ENCODE data around the gene GPR137B.
"Not testable (repeated sequence)": the region's sequence is repeated elsewhere in the genome, so short reads cannot be mapped to it uniquely, and the experiment has no call there.

The GPR137B gene, protein sequence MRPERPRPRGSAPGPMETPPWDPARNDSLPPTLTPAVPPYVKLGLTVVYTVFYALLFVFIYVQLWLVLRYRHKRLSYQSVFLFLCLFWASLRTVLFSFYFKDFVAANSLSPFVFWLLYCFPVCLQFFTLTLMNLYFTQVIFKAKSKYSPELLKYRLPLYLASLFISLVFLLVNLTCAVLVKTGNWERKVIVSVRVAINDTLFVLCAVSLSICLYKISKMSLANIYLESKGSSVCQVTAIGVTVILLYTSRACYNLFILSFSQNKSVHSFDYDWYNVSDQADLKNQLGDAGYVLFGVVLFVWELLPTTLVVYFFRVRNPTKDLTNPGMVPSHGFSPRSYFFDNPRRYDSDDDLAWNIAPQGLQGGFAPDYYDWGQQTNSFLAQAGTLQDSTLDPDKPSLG

GRCh38 chr1:236142253-236143103, at the start of gene GPR137B:
Gene GPR137B, plus strand, starts transcription at chr1:236142539. Its CDS starts 84 bp downstream, at chr1:236142623.
- Histone ChIP-seq H3K4me1 (ENCODE audit: control insufficient read depth in 1 of 2, insufficient read depth in 2 of 2, low read length in 2 of 2) (peaks cover 22 to 42% of the 10 kb centered on the region in 2 donors), H3K27me3 (ENCODE audit: control insufficient read depth in 1 of 2, insufficient read depth in 2 of 2, low read length in 2 of 2) (peaks cover 0 to 7% of the 10 kb centered on the region in 2 donors), H3K9ac (ENCODE audit: low read depth in 1 of 2, low read length in 2 of 2) (peak within 1 kb of the TSS; percentile 70 to 73), H3K4me3 (ENCODE audit: low read depth in 1 of 2, low read length in 2 of 2) (peak within 1 kb of the TSS; percentile 87), H3K27ac (ENCODE audit: low read depth, low read length) (peak within 1 kb of the TSS; percentile 33), H3K9me3 (ENCODE audit: control insufficient read depth in 1 of 2, low read length in 2 of 2) (no peaks in the 10 kb centered on the region), H3K36me3 (ENCODE audit: control insufficient read depth in 1 of 2, insufficient read depth in 2 of 2, low read length in 2 of 2) (no peaks in the 10 kb centered on the region)

- H3K4me1 ChIP-seq (ENCODE audit: control insufficient read depth in 1 of 2, insufficient read depth in 2 of 2, low read length in 2 of 2) = no peaks in the 10 kb centered on the region
- H3K4me3 ChIP-seq (ENCODE audit: low read depth in 1 of 2, low read length in 2 of 2) = no peak overlapping the region
- H3K9me3 ChIP-seq (ENCODE audit: control insufficient read depth in 1 of 2, low read length in 2 of 2) = peaks cover 3 to 5% of the 10 kb centered on the region in 2 donors
These were observed 49.4 kb upstream of the GPR137B start for GRCh38 chr1:236092899-236093298.

GRCh38 chr1:236095705-236096520, 46.4 kb upstream of the GPR137B start:
- Histone ChIP-seq H3K9ac (ENCODE audit: low read depth in 1 of 2, low read length in 2 of 2) (no peak overlapping the region), H3K4me3 (ENCODE audit: low read depth in 1 of 2, low read length in 2 of 2) (no peak overlapping the region), H3K36me3 (ENCODE audit: control insufficient read depth in 1 of 2, insufficient read depth in 2 of 2, low read length in 2 of 2) (no peaks in the 10 kb centered on the region), H3K27me3 (ENCODE audit: control insufficient read depth in 1 of 2, insufficient read depth in 2 of 2, low read length in 2 of 2) (no peaks in the 10 kb centered on the region), H3K9me3 (ENCODE audit: control insufficient read depth in 1 of 2, low read length in 2 of 2) (peaks cover 3 to 5% of the 10 kb centered on the region in 2 donors), H3K4me1 (ENCODE audit: control insufficient read depth in 1 of 2, insufficient read depth in 2 of 2, low read length in 2 of 2) (no peaks in the 10 kb centered on the region), H3K27ac (ENCODE audit: low read depth, low read length) (no peak overlapping the region)

More at GRCh38 chr1:236092899-236093298, 49.4 kb upstream of the GPR137B start:
- Histone ChIP-seq H3K27me3 (ENCODE audit: control insufficient read depth in 1 of 2, insufficient read depth in 2 of 2, low read length in 2 of 2) (no peaks in the 10 kb centered on the region), H3K9ac (ENCODE audit: low read depth in 1 of 2, low read length in 2 of 2) (no peak overlapping the region), H3K36me3 (ENCODE audit: control insufficient read depth in 1 of 2, insufficient read depth in 2 of 2, low read length in 2 of 2) (no peaks in the 10 kb centered on the region), H3K27ac (ENCODE audit: low read depth, low read length) (no peak overlapping the region)

DNA sequence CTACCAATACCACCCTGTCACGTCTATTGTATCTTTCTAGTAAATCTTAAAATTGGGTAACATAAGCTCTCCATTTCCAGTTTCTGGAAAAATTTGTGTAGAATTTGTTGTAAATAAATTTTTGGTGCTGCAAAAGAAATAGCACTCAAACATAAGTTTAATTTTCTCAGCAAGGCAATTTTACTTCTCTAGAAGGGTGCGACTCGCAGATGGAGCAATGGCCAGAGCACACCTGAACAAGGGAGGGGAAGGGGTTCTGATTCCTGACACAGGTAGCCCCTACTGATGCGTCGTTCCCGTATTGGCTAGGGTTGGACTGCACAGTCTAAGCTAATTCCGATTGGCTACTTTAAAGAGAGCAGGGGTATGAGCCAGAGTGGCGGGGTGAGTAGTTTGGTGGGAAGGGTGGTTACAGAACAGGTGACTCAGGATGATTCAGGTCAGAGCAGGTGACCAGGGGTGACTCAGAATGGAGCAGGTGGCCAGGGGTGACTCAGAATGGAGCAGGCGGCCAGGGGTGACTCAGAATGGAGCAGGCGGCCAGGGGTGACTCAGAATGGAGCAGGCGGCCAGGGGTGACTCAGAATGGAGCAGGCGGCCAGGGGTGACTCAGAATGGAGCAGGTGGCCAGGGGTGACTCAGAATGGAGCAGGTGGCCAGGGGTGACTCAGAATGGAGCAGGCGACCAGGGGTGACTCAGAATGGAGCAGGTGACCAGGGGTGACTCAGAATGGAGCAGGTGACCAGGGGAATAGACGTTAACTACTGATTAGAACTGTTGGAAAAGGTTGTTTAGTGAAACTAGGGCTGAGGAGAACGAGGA, 45.5 kb upstream of the GPR137B start:
- not testable (repeated sequence) for H3K9me3 ChIP-seq (ENCODE audit: control insufficient read depth in 1 of 2, low read length in 2 of 2); H3K27me3 ChIP-seq (ENCODE audit: control insufficient read depth in 1 of 2, insufficient read depth in 2 of 2, low read length in 2 of 2); H3K36me3 ChIP-seq (ENCODE audit: control insufficient read depth in 1 of 2, insufficient read depth in 2 of 2, low read length in 2 of 2); H3K9ac ChIP-seq (ENCODE audit: low read depth in 1 of 2, low read length in 2 of 2); H3K4me3 ChIP-seq (ENCODE audit: low read depth in 1 of 2, low read length in 2 of 2); H3K4me1 ChIP-seq (ENCODE audit: control insufficient read depth in 1 of 2, insufficient read depth in 2 of 2, low read length in 2 of 2)
- peak overlapping the region; percentile 24 for H3K27ac ChIP-seq (ENCODE audit: low read depth, low read length)

DNA sequence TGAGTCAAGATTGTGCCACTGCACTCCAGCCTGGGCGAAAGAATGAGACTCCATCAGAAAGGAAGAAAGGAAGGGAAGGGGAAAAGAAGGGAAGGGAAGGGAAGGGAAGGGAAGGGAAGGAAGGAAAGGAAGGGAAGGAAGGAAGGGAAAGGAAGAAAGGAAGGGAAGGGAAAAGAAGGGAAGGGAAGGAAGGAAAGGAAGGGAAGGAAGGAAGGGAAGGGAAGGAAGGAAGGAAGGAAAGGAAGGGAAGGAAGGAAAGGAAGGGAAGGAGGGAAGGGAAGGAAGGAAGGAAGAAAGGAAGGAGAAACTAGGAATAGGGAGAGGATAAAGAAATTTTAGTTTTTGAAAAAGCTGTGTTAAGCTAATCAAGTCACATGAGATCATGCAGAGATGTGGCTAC, 44.1 kb upstream of the GPR137B start:
- Histone ChIP-seq H3K4me1 (ENCODE audit: control insufficient read depth in 1 of 2, insufficient read depth in 2 of 2, low read length in 2 of 2) (no peaks in the 10 kb centered on the region), H3K27me3 (ENCODE audit: control insufficient read depth in 1 of 2, insufficient read depth in 2 of 2, low read length in 2 of 2) (no peaks in the 10 kb centered on the region), H3K36me3 (ENCODE audit: control insufficient read depth in 1 of 2, insufficient read depth in 2 of 2, low read length in 2 of 2) (no peaks in the 10 kb centered on the region), H3K9me3 (ENCODE audit: control insufficient read depth in 1 of 2, low read length in 2 of 2) (peaks cover 3 to 5% of the 10 kb centered on the region in 2 donors), H3K4me3 (ENCODE audit: low read depth in 1 of 2, low read length in 2 of 2) (no peak overlapping the region), H3K9ac (ENCODE audit: low read depth in 1 of 2, low read length in 2 of 2) (no peak overlapping the region), H3K27ac (ENCODE audit: low read depth, low read length) (no peak overlapping the region)

GRCh38 chr1:236099355-236099974, 42.9 kb upstream of the GPR137B start:
- H3K9me3 ChIP-seq (ENCODE audit: control insufficient read depth in 1 of 2, low read length in 2 of 2) = peaks cover 3 to 5% of the 10 kb centered on the region in 2 donors
- no peak overlapping the region for H3K9ac ChIP-seq (ENCODE audit: low read depth in 1 of 2, low read length in 2 of 2)
- H3K4me1 ChIP-seq (ENCODE audit: control insufficient read depth in 1 of 2, insufficient read depth in 2 of 2, low read length in 2 of 2) = no peaks in the 10 kb centered on the region
- no peaks in the 10 kb centered on the region for H3K36me3 ChIP-seq (ENCODE audit: control insufficient read depth in 1 of 2, insufficient read depth in 2 of 2, low read length in 2 of 2)
- no peaks in the 10 kb centered on the region for H3K27me3 ChIP-seq (ENCODE audit: control insufficient read depth in 1 of 2, insufficient read depth in 2 of 2, low read length in 2 of 2)
- no peak overlapping the region for H3K4me3 ChIP-seq (ENCODE audit: low read depth in 1 of 2, low read length in 2 of 2)
- H3K27ac ChIP-seq (ENCODE audit: low read depth, low read length) = no peak overlapping the region

GRCh38 chr1:236100799-236101198, 41.5 kb upstream of the GPR137B start:
- Histone ChIP-seq H3K27me3 (ENCODE audit: control insufficient read depth in 1 of 2, insufficient read depth in 2 of 2, low read length in 2 of 2) (no peaks in the 10 kb centered on the region), H3K4me3 (ENCODE audit: low read depth in 1 of 2, low read length in 2 of 2) (no peak overlapping the region), H3K36me3 (ENCODE audit: control insufficient read depth in 1 of 2, insufficient read depth in 2 of 2, low read length in 2 of 2) (no peaks in the 10 kb centered on the region), H3K9ac (ENCODE audit: low read depth in 1 of 2, low read length in 2 of 2) (no peak overlapping the region), H3K9me3 (ENCODE audit: control insufficient read depth in 1 of 2, low read length in 2 of 2) (peaks cover 3 to 5% of the 10 kb centered on the region in 2 donors), H3K4me1 (ENCODE audit: control insufficient read depth in 1 of 2, insufficient read depth in 2 of 2, low read length in 2 of 2) (no peaks in the 10 kb centered on the region), H3K27ac (ENCODE audit: low read depth, low read length) (no peak overlapping the region)

DNA sequence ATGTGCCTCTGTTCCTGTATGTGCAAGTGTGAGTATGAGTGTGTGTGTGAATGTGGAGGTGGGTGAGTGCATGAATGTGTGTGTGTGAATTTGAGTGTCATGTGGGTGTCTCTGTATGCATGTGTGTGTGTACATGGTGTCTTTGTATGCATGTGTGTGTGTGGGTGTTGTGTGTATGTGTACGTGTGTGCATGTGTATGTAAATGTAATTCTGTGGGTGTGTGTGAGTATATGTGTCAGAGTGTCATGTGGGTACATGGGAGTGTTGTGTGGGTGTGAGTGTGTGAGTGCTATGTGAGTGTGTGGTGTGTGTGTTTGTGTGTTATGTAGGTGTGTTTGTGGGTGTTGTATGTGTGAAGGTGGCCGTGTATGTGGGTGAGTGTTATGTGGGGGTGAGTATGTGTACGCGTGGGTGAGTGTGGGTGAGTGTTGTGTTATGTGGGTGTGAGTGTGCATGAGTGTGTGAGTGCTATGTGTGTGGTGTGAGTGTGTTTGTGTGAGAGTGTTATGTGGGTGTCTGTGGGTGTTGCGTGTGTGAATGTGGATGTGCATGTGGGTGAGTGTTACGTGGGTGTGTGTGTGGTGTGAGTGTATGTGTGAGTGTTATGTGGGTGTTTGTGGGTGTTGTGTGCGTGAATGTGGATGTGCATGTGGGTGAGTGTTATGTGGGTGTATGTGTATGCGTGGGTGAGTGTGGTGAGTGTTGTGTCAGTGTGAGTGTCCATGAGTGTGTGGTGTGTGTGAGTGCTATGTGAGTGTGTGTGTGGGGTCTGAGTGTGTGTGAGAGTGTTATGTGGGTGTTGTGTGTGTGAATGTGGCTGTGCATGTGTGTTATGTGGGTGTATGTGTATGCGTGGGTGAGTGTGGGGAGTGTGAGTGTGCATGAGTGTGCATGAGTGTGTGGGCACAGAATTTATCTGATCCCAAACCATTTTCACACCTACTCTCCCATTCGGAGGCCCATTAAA, 40.8 kb upstream of the GPR137B start:
- Histone ChIP-seq H3K9me3 (ENCODE audit: control insufficient read depth in 1 of 2, low read length in 2 of 2) (peaks cover 3 to 5% of the 10 kb centered on the region in 2 donors), H3K27ac (ENCODE audit: low read depth, low read length) (no peak overlapping the region), H3K27me3 (ENCODE audit: control insufficient read depth in 1 of 2, insufficient read depth in 2 of 2, low read length in 2 of 2) (no peaks in the 10 kb centered on the region), H3K4me1 (ENCODE audit: control insufficient read depth in 1 of 2, insufficient read depth in 2 of 2, low read length in 2 of 2) (no peaks in the 10 kb centered on the region), H3K9ac (ENCODE audit: low read depth in 1 of 2, low read length in 2 of 2) (no peak overlapping the region), H3K36me3 (ENCODE audit: control insufficient read depth in 1 of 2, insufficient read depth in 2 of 2, low read length in 2 of 2) (no peaks in the 10 kb centered on the region), H3K4me3 (ENCODE audit: low read depth in 1 of 2, low read length in 2 of 2) (no peak overlapping the region)
